HepG2 (cell line): ENCODE data around the gene AKAP1. TPM values are rescaled to one million over a fixed set of nuclear protein-coding genes. Genes with fewer than 3 reads are reported as not detected.

ENCODE experiments used
- ATAC-seq: fragments of 200-7000 bp; cut with Tn5 transposase; 3 replicates; pipeline ENCODE4 v1.9.1; 2020; ENCODE audit warnings: mild to moderate bottlenecking, moderate library complexity
- BruUV-seq: library from RNA; stranded (reverse); fragments of 400-500 nt; replicated peaks from 2 replicates; lab custom pipeline; 2021; lab: Mats Ljungman, UMichigan
- CTCF ChIA-PET: fragments of 300-600 bp; formaldehyde crosslinking; extraction: SDS; loops from one replicate; lab custom pipeline; 2021; ENCODE audit warnings: low total read pairs, inconsistent platforms, low intra/inter-chr PET ratio; lab: Yijun Ruan, JAX
- POLR2A ChIA-PET: fragments of 350-600 bp; sonication (Branson Sonifier 250); formaldehyde crosslinking; loops from one replicate; lab custom pipeline; 2020; ENCODE audit warnings: antibody characterized with exemption, inconsistent platforms; lab: Yijun Ruan, JAX
- DNase-seq: peaks from one replicate; pipeline ENCODE4 v3.0.0-alpha.2; 2015; ENCODE audit warnings: low spot score
- FAIRE-seq: peaks from 3 replicates; lab custom pipeline; 2011; peaks lifted over from hg19 to GRCh38; lab: Jason Lieb, UNC
- H2AFZ ChIP-seq: one replicate; pipeline ENCODE4 v1.6.1; 2011; ENCODE audit warnings: low read length, inconsistent platforms
- H3K27ac ChIP-seq: fragments of 300-600 bp; 3 replicates; pipeline ENCODE4 v1.8.0; 2011; ENCODE audit warnings: mixed run types, mild to moderate bottlenecking, mixed read lengths, low read length, inconsistent platforms; ENCODE audit not compliant: insufficient read depth; ENCODE audit errors: extremely low read length
- H3K27me3 ChIP-seq, 2 experiments: fragments of 200-600 bp in 1 of 2; 2 replicates in 1 of 2; 3 replicates in 1 of 2; pipeline versions ENCODE4 v1.6.0 to v1.8.0; 2011; ENCODE audit warnings: low read length in 2 of 2, mild to moderate bottlenecking in 2 of 2, moderate library complexity in 2 of 2, inconsistent platforms in 1 of 2; ENCODE audit not compliant: insufficient read depth in 2 of 2, control insufficient read depth in 1 of 2
- H3K36me3 ChIP-seq, 2 experiments: fragments of 200-600 bp in 1 of 2; replicated peaks in 1 of 2; 2 replicates in 1 of 2; 3 replicates in 1 of 2; pipeline versions ENCODE4 v1.5.1 to v1.8.0; 2011; ENCODE audit warnings: low read length in 2 of 2, inconsistent platforms in 1 of 2; ENCODE audit not compliant: insufficient read depth in 2 of 2, control insufficient read depth in 1 of 2
- H3K4me1 ChIP-seq: 2 replicates; pipeline ENCODE4 v1.5.1; 2012; ENCODE audit warnings: low read length, inconsistent platforms; ENCODE audit not compliant: insufficient read depth
- H3K4me2 ChIP-seq: 2 replicates; pipeline ENCODE4 v1.6.0; 2011; ENCODE audit warnings: low read depth, low read length, inconsistent platforms
- H3K4me3 ChIP-seq, 3 experiments: fragments of 200-600 bp in 1 of 3; sonication (generic), shearing (Covaris generic) in 1 of 3; replicated peaks in 1 of 3; 2 replicates each; pipeline ENCODE4 v1.5.1; 2011 to 2016; ENCODE audit warnings: low read length in 3 of 3, inconsistent platforms in 2 of 3, low read depth in 2 of 3, mild to moderate bottlenecking in 2 of 3, control low read depth in 1 of 3, mixed read lengths in 1 of 3; ENCODE audit not compliant: insufficient read depth in 1 of 3
- H3K79me2 ChIP-seq: one replicate; pipeline ENCODE4 v1.6.1; 2011; ENCODE audit warnings: low read length, inconsistent platforms; ENCODE audit not compliant: insufficient read depth
- H3K9ac ChIP-seq: 2 replicates; pipeline ENCODE4 v1.6.0; 2011; ENCODE audit warnings: mild to moderate bottlenecking, low read depth, low read length, inconsistent platforms; ENCODE audit not compliant: insufficient read depth
- H3K9me3 ChIP-seq: 2 replicates; pipeline ENCODE4 v1.5.1; 2012; ENCODE audit warnings: mild to moderate bottlenecking, low read length
- H4K20me1 ChIP-seq: 2 replicates; pipeline ENCODE4 v1.6.0; 2011; ENCODE audit warnings: inconsistent platforms, mild to moderate bottlenecking, low read length, moderate library complexity; ENCODE audit not compliant: insufficient read depth
- AGO1 ChIP-seq: fragments of 200-400 bp; formaldehyde crosslinking; IDR thresholded peaks from 2 replicates; pipeline ENCODE4 v1.6.1; 2017; ENCODE audit warnings: mild to moderate bottlenecking, low read depth, low read length, moderate library complexity; ENCODE audit not compliant: poor library complexity, severe bottlenecking
- ARNTL ChIP-seq: sonication (generic); formaldehyde crosslinking; IDR thresholded peaks from 2 replicates; pipeline ENCODE4 v1.4.0; 2020; ENCODE audit warnings: mild to moderate bottlenecking, missing genetic modification reagents
- ETV5 ChIP-seq: IDR thresholded peaks from 2 replicates; pipeline ENCODE4 v1.6.1; 2018; ENCODE audit warnings: missing biosample characterization, missing genetic modification reagents, inconsistent platforms, borderline replicate concordance
- GABPA ChIP-seq, 2 experiments: IDR thresholded peaks; 2 replicates each; pipeline ENCODE4 v1.6.1; 2011 to 2016; ENCODE audit warnings: low read depth in 2 of 2, low read length in 1 of 2, missing biosample characterization in 1 of 2, missing genetic modification characterization in 1 of 2
- GATA4 ChIP-seq: sonication (generic); IDR thresholded peaks from 2 replicates; pipeline ENCODE4 v1.6.1; 2016; ENCODE audit warnings: antibody characterized with exemption, low read depth, borderline replicate concordance
- KDM1A ChIP-seq: IDR thresholded peaks from 2 replicates; pipeline ENCODE4 v1.6.1; 2016; ENCODE audit warnings: missing compliant biosample characterization
- KDM4B ChIP-seq: sonication (generic); formaldehyde crosslinking; IDR thresholded peaks from 2 replicates; pipeline ENCODE4 v1.4.0; 2020; ENCODE audit warnings: missing genetic modification reagents
- NR2F1 ChIP-seq, 2 experiments: fragments of 450-650 bp in 1 of 2; formaldehyde crosslinking in 1 of 2; IDR thresholded peaks; 2 replicates each; pipeline versions ENCODE4 v1.5.0 to v1.6.1; 2016 to 2020; ENCODE audit warnings: mild to moderate bottlenecking in 1 of 2, missing compliant biosample characterization in 1 of 2, missing genetic modification reagents in 1 of 2, moderate library complexity in 1 of 2
- PITX1 ChIP-seq: sonication (generic); formaldehyde crosslinking; IDR thresholded peaks from 2 replicates; pipeline ENCODE4 v1.5.1; 2020; ENCODE audit warnings: mild to moderate bottlenecking, missing genetic modification reagents
- RARA ChIP-seq: IDR thresholded peaks from 2 replicates; pipeline ENCODE4 v1.6.1; 2016; ENCODE audit warnings: missing genetic modification reagents, missing compliant biosample characterization
- SAP130 ChIP-seq: IDR thresholded peaks from 2 replicates; pipeline ENCODE4 v1.6.1; 2016; ENCODE audit warnings: low read depth
- SMYD3 ChIP-seq: sonication (generic); formaldehyde crosslinking; IDR thresholded peaks from 2 replicates; pipeline ENCODE4 v1.8.1; 2023; ENCODE audit warnings: mild to moderate bottlenecking, missing genetic modification reagents
- SOX6 ChIP-seq, 2 experiments: fragments of 450-650 bp in 1 of 2; sonication (generic) in 1 of 2; formaldehyde crosslinking in 1 of 2; IDR thresholded peaks; 2 replicates each; pipeline versions ENCODE4 v1.4.0 to v1.6.1; 2017 to 2020; ENCODE audit warnings: antibody characterized with exemption in 1 of 2, mild to moderate bottlenecking in 1 of 2, missing genetic modification reagents in 1 of 2
- THAP11 ChIP-seq: IDR thresholded peaks from 2 replicates; pipeline ENCODE4 v1.6.1; 2016; ENCODE audit warnings: missing biosample characterization, missing genetic modification reagents
- ZNF263 ChIP-seq: sonication (generic); formaldehyde crosslinking; IDR thresholded peaks from 2 replicates; pipeline ENCODE4 v1.4.0; 2020; ENCODE audit warnings: missing genetic modification reagents
- ZNF292 ChIP-seq: sonication (generic); formaldehyde crosslinking; IDR thresholded peaks from 2 replicates; pipeline ENCODE4 v1.8.1; 2022; ENCODE audit warnings: mild to moderate bottlenecking, low read depth, missing genetic modification reagents, borderline replicate concordance
- ZNF563 ChIP-seq: sonication (generic); formaldehyde crosslinking; IDR thresholded peaks from 2 replicates; pipeline ENCODE4 v1.8.0; 2022; ENCODE audit warnings: mild to moderate bottlenecking, moderate library complexity, missing genetic modification reagents
- ZSCAN25 ChIP-seq: sonication (generic); formaldehyde crosslinking; IDR thresholded peaks from 2 replicates; pipeline ENCODE4 v1.8.0; 2022; ENCODE audit warnings: mild to moderate bottlenecking, missing genetic modification reagents
- WGBS: methylation state at CpG from one replicate; pipeline ENCODE4 v1.1.6; 2017; ENCODE audit warnings: low lambda C conversion rate; 5-methylcytosine and 5-hydroxymethylcytosine counted together
- in situ Hi-C: cut with HindIII; loops from 2 replicates; pipeline ENCODE4 v1.10.0; 2017; ENCODE audit warnings: low pct_unique_long_range_greater_than_20kb; ENCODE audit not compliant: extremely low pct_ligation_motif_present
- intact Hi-C: fragments of 100-400 bp; cut with micrococcal nuclease; formaldehyde crosslinking; loops from one replicate; pipeline ENCODE4 v1.10.0; 2022; ENCODE audit not compliant: unreplicated experiment
- polyA plus RNA-seq, 8 experiments: library from polyadenylated mRNA; depleted of rRNA in 3 of 8; stranded (reverse) in 7 of 8; unstranded in 1 of 8; fragments of >200 nt; fragmentation: Illumina TruSeq in 4 of 8; extraction: Trizol in 4 of 8; gene quantifications; 2 replicates each; pipeline versions ENCODE4 v1.2.1 to v1.2.3, GENCODE V29; 2011 to 2016; ENCODE audit warnings: low read depth in 4 of 8, missing spikeins in 1 of 8, mixed read lengths in 1 of 8; ENCODE audit not compliant: insufficient read depth in 1 of 8
- total RNA-seq, 5 experiments: library from RNA; depleted of rRNA; stranded (reverse); fragments of >200 nt; fragmentation: Illumina TruSeq; extraction: Trizol; gene quantifications; 2 replicates each; pipeline ENCODE4 v1.2.3, GENCODE V29; 2016; ENCODE audit warnings: low read depth in 1 of 5
- TF ChIP-seq, protein P1 (sequence below): sonication (generic); formaldehyde crosslinking; IDR thresholded peaks from 2 replicates; pipeline ENCODE4 v1.4.0; 2020; ENCODE audit warnings: missing genetic modification reagents
- TF ChIP-seq, protein P2 (sequence below): sonication (generic); formaldehyde crosslinking; IDR thresholded peaks from 2 replicates; pipeline ENCODE4 v1.4.0; 2020; ENCODE audit warnings: missing genetic modification reagents, mild to moderate bottlenecking, borderline replicate concordance
- TF ChIP-seq, protein P3 (sequence below): sonication (generic); formaldehyde crosslinking; IDR thresholded peaks from 2 replicates; pipeline ENCODE4 v1.4.0; 2020; ENCODE audit warnings: missing genetic modification reagents

The AKAP1 gene
- total and polyA plus RNA-seq, 2 of the 13 experiments (the other 11 are each of a cell fraction or from before 2014, with no cell fraction given), result 101 to 131 TPM

DNA sequence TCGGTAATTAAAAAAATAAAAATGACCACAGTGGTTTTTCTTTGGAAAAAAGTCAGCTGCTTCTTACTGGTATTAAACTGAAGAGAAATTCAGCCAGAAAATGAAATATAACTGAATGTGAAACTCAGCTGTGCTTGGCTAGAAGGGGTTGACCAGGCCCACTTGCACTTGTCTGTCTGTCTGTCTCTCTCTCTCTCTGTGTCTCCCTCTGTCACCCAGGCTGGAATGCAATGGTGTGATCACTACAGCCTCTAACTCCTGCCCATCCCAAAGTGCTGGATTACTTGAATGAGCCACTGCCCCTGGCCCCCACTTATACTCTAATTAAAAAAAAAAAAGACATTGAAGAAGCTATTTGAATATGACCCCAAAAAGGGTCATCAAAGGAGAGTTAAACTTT lies 17.3 kb upstream of the AKAP1 start (continued):
- TF ChIP-seq NR2F1 (CRISPR knock-in tag; IDR thresholded peaks at IDR 0.05), result no peak
- TF ChIP-seq ZNF563, result no peak
- TF ChIP-seq AGO1, result no peak
- TF ChIP-seq PITX1, result no peak
- no peak for TF ChIP-seq KDM4B
- no peak for TF ChIP-seq GATA4
- TF ChIP-seq ZSCAN25 (CRISPR knock-in tag), result no peak

DNA sequence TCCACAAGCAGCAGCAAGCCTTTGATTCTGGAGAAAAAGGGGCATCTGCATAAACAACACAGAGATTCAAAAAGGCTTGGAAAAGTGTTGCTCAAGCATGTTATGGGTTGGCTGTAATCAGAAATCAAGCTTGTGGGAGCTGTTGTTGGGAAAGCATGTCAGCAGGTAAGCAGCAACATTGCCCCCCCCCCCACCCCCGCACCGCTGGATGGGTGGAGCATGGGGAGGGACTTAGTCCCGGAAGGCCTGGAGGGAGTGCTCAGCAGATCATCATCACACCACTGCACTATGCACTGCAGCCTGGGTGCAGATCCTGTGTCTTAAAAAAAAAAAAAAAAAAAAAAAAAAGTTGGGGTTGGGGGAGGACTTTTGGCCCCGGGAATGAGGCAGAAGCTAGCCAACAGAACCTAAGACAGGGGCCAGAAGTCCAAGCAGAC lies 16.8 kb upstream of the AKAP1 start:
- ChIA-PET CTCF (no interaction called here), POLR2A (interaction anchor here (0.9 kb wide), 1 partner anchor 16 kb away, joined by 3 read pairs; no protein-coding TSS in a partner anchor)
- Histone ChIP-seq H3K36me3 (no peaks in the 10 kb centered on the region), H3K27ac (no peak overlapping the region), H3K9me3 (no peaks in the 10 kb centered on the region), H3K4me2 (peak overlapping the region; percentile 63), H3K4me1 (peaks cover 27% of the 10 kb centered on the region), H4K20me1 (no peaks in the 10 kb centered on the region), H3K4me3 (peak overlapping the region in 1 of 3 experiments; percentile 31; a peak in 2 of 6 replicates), H2AFZ (peak overlapping the region; percentile 59), H3K9ac (no peak overlapping the region), H3K27me3 (peaks cover 0 to 6% of the 10 kb centered on the region in 2 experiments; a peak in 2 of 5 replicates), H3K79me2 (no peaks in the 10 kb centered on the region)
- peak; percentile 94 for ATAC-seq
- in situ Hi-C loops (no loop called here), intact Hi-C loops (no loop called here)
- no peak for DNase-seq
- WGBS, result 3% methylated on average over 4 of the region's 4 CpGs
- FAIRE-seq, result no peak
- BruUV-seq, result no TSS peak
- TF ChIP-seq SMYD3 (CRISPR knock-in tag) (no peak), SOX6 (IDR thresholded peaks at IDR 0.05) (no peak), SOX6 (CRISPR knock-in tag; IDR thresholded peaks at IDR 0.05) (peak; percentile 6; the same call in 1 of the 2 replicates), ZNF263 (peak; percentile 64), ZNF292 (no peak), ETV5 (CRISPR knock-in tag) (peak; percentile 14; the same call in 1 of the 2 replicates), RARA (CRISPR knock-in tag) (0 out of 2 replicates have a peak, but pooled peaks have one; percentile 7), KDM1A (CRISPR knock-in tag) (no peak), SAP130 (peak; percentile 31; the same call in 1 of the 2 replicates), GABPA (IDR thresholded peaks at IDR 0.05; ENCODE audit: low read depth, low read length) (no peak), GABPA (CRISPR knock-in tag; IDR thresholded peaks at IDR 0.05; ENCODE audit: low read depth) (peak; percentile 56; the same call in 1 of the 2 replicates), THAP11 (CRISPR knock-in tag) (no peak), ARNTL (CRISPR knock-in tag) (no peak)
- TF ChIP-seq, protein P1, sequence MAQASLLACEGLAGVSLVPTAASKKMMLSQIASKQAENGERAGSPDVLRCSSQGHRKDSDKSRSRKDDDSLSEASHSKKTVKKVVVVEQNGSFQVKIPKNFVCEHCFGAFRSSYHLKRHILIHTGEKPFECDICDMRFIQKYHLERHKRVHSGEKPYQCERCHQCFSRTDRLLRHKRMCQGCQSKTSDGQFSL, result peak; percentile 85; the same call in 1 of the 2 replicates
- TF ChIP-seq, protein P2, sequence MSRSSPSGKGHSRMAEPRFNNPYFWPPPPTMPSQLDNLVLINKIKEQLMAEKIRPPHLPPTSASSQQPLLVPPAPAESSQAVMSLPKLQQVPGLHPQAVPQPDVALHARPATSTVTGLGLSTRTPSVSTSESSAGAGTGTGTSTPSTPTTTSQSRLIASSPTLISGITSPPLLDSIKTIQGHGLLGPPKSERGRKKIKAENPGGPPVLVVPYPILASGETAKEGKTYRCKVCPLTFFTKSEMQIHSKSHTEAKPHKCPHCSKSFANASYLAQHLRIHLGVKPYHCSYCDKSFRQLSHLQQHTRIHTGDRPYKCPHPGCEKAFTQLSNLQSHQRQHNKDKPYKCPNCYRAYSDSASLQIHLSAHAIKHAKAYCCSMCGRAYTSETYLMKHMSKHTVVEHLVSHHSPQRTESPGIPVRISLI (CRISPR knock-in tag), result peak; percentile 75; the same call in 1 of the 2 replicates
- TF ChIP-seq, protein P3, sequence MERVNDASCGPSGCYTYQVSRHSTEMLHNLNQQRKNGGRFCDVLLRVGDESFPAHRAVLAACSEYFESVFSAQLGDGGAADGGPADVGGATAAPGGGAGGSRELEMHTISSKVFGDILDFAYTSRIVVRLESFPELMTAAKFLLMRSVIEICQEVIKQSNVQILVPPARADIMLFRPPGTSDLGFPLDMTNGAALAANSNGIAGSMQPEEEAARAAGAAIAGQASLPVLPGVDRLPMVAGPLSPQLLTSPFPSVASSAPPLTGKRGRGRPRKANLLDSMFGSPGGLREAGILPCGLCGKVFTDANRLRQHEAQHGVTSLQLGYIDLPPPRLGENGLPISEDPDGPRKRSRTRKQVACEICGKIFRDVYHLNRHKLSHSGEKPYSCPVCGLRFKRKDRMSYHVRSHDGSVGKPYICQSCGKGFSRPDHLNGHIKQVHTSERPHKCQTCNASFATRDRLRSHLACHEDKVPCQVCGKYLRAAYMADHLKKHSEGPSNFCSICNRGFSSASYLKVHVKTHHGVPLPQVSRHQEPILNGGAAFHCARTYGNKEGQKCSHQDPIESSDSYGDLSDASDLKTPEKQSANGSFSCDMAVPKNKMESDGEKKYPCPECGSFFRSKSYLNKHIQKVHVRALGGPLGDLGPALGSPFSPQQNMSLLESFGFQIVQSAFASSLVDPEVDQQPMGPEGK (CRISPR knock-in tag), result peak; percentile 85
